ENCODE data around the gene NUP210.
A peak's percentile ranks its signal among the peaks of the same experiment; 100 is the strongest.

The NUP210 gene

GRCh38 chr3:13357074-13357473 is 63.0 kb downstream of the NUP210 start:
- intact Hi-C loops (cut with DNase I): no loop called here
- DNase-seq: no peak

GRCh38 chr3:13353936-13354542 is 66.1 kb downstream of the NUP210 start:
- DNase-seq: no peak
- intact Hi-C loops (cut with DNase I): no loop called here

GRCh38 chr3:13353506-13353905 is 66.6 kb downstream of the NUP210 start:
- intact Hi-C loops (cut with DNase I): no loop called here
- DNase-seq: no peak

GRCh38 chr3:13352621-13353131 is 67.4 kb downstream of the NUP210 start:
- no peak for DNase-seq
- intact Hi-C loops (cut with DNase I): no loop called here

GRCh38 chr3:13349823-13350222 is 70.3 kb downstream of the NUP210 start:
- DNase-seq: no peak
- intact Hi-C loops (cut with DNase I): no loop called here

GRCh38 chr3:13348661-13349396 is 71.3 kb downstream of the NUP210 start:
- intact Hi-C loops (cut with DNase I): no loop called here
- peak in 2 of 10 donors; percentile 75 to 86 for DNase-seq

- peak in 1 of 10 donors; percentile 64 for DNase-seq
- intact Hi-C loops (cut with DNase I): no loop called here
These were observed 72.0 kb downstream of the NUP210 start for GRCh38 chr3:13348100-13348499.

- intact Hi-C loops (cut with DNase I): no loop called here
- DNase-seq: peak in 5 of 10 donors; percentile 43 to 93 (median 56)
These were observed 72.7 kb downstream of the NUP210 start for GRCh38 chr3:13347390-13347950.

- DNase-seq: peak in 8 of 10 donors; percentile 45 to 93 (median 72)
- intact Hi-C loops (cut with DNase I): no loop called here
These were observed 73.4 kb downstream of the NUP210 start for GRCh38 chr3:13346481-13347389.

- intact Hi-C loops (cut with DNase I): no loop called here
- DNase-seq: no peak
These were observed 74.3 kb downstream of the NUP210 start for GRCh38 chr3:13345772-13346171.

GRCh38 chr3:13345284-13345683 is 74.8 kb downstream of the NUP210 start:
- intact Hi-C loops (cut with DNase I): no loop called here
- no peak for DNase-seq

GRCh38 chr3:13344663-13345062 is 75.5 kb downstream of the NUP210 start:
- DNase-seq: no peak
- intact Hi-C loops (cut with DNase I): no loop called here

GRCh38 chr3:13343601-13344000 is 76.5 kb downstream of the NUP210 start:
- intact Hi-C loops (cut with DNase I): no loop called here
- no peak for DNase-seq

GRCh38 chr3:13341229-13341905 is 78.8 kb downstream of the NUP210 start:
- DNase-seq: no peak
- intact Hi-C loops (cut with DNase I): no loop called here

- intact Hi-C loops (cut with DNase I): no loop called here
- no peak for DNase-seq
These were observed 80.3 kb downstream of the NUP210 start for GRCh38 chr3:13339833-13340232.

- no peak for DNase-seq
- intact Hi-C loops (cut with DNase I): no loop called here
These were observed 81.1 kb downstream of the NUP210 start for GRCh38 chr3:13338996-13339395.

- DNase-seq: no peak
- intact Hi-C loops (cut with DNase I): no loop called here
These were observed 81.9 kb downstream of the NUP210 start for GRCh38 chr3:13338231-13338630.

- intact Hi-C loops (cut with DNase I): no loop called here
- DNase-seq: peak in 1 of 10 donors; percentile 66
These were observed 83.5 kb downstream of the NUP210 start for GRCh38 chr3:13336592-13336991.

- no peak for DNase-seq
These were observed 84.6 kb downstream of the NUP210 start for GRCh38 chr3:13335503-13335902.

GRCh38 chr3:13335059-13335458 is 85.1 kb downstream of the NUP210 start:
- intact Hi-C loops (cut with DNase I): no loop called here
- DNase-seq: no peak

More at GRCh38 chr3:13335503-13335902, 84.6 kb downstream of the NUP210 start:
- intact Hi-C loops (cut with DNase I): no loop called here

Data from posterior cingulate gyrus (tissue), 11 donors.